GM23338 (cell line): Measurements from ENCODE around the gene WDR54.

ENCODE experiments used
- CTCF ChIP-seq, 2 experiments: fragments of 200-600 bp in 1 of 2; sonication (generic) in 1 of 2; conservative IDR thresholded peaks; 2 replicates each; pipeline versions ENCODE4 v1.5.1 to v1.6.1; 2016 to 2017; ENCODE audit warnings: antibody characterized with exemption in 2 of 2, low read depth in 2 of 2, mild to moderate bottlenecking in 2 of 2, moderate library complexity in 1 of 2
- ETS1 ChIP-seq: IDR thresholded peaks from 2 replicates; pipeline ENCODE4 v1.6.1; 2016; ENCODE audit warnings: antibody characterized with exemption
- EZH2 ChIP-seq: fragments of 200-600 bp; sonication (generic); IDR thresholded peaks from one replicate; pipeline ENCODE4 v1.8.0; 2017; ENCODE audit warnings: antibody characterized with exemption, mild to moderate bottlenecking, low read depth; ENCODE audit not compliant: unreplicated experiment
- POLR2AphosphoS5 ChIP-seq: IDR thresholded peaks from 2 replicates; pipeline ENCODE4 v1.6.1; 2016; ENCODE audit warnings: antibody characterized with exemption, low read depth
- REST ChIP-seq: IDR thresholded peaks from one replicate; pipeline ENCODE4 v1.6.1; 2018; ENCODE audit warnings: antibody characterized with exemption; ENCODE audit not compliant: unreplicated experiment

DNA sequence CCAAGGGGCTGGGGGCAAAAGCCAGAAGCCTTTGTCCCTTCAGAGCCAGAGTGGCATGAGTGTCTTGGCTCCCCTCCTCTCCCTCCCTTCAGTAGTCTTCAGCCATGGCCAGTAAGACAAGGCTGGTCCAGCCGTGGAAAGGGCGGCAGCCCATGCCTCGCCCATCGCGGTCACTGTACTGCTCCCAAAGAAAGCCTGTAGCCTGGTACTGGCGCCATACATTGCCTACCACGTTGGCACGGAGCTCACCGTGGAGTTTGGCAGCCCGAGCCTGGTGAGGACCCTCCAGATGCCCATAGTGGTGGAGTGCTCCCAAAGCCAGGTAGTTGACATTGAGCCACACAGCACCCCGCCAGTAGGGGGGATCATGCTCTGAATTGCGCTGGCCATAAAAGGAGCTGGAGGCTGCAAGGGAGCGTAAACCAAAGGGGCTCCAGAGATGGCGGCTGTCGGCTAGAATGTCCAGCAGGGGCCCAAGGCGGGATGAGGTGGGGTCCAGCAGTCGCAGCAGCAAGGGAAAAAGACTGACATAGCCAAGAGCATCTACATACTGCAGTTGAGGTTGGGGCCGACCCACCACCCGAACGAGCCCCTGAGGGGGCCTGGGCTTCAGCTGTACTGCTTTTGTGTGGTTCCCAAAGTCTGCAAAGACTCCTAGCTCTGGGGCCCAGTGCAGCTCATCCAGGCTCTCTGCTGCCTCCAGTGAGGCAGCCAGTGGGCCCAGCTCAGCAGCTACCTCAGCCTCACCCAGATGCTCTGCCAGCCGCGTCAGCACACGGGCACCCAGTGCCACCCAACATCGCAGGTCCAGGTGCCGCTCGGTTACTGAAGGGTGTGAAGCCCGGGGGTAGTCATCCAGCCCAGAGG, 39.9 kb downstream of the WDR54 start:
- TF ChIP-seq CTCF (conservative IDR thresholded peaks at IDR 0.05; ENCODE audit: low read depth in 2 of 2) (peak; percentile 55 to 64), REST (no peak), EZH2 (no peak), ETS1 (no peak), POLR2AphosphoS5 (0 out of 2 replicates have a peak, but pooled peaks have one; percentile 13)
